Esophagus muscularis mucosa (tissue), 4 donors: Measurements from ENCODE around the gene KASH5. TPM values are rescaled to one million over a fixed set of nuclear protein-coding genes. Genes with fewer than 3 reads are reported as not detected.
"Not testable (repeated sequence)": the region's sequence is repeated elsewhere in the genome, so short reads cannot be mapped to it uniquely, and the experiment has no call there.

ENCODE experiments used
- DNase-seq: peaks from one replicate; pipeline ENCODE4 v3.0.0-alpha.2; 2017; ENCODE audit errors: extremely low spot score
- H3K27ac ChIP-seq, 4 donors: fragments of 200-600 bp; sonication (generic); replicated peaks in 1 of 4; 1 replicate in 3 of 4; 2 replicates in 1 of 4; pipeline ENCODE4 v1.5.1; 2016 to 2019; ENCODE audit warnings: mild to moderate bottlenecking in 1 of 4
- H3K27me3 ChIP-seq, 4 donors: fragments of 200-600 bp; sonication (generic); one replicate each; pipeline versions ENCODE4 v1.5.1 to v1.6.0; 2016 to 2019
- H3K36me3 ChIP-seq, 4 donors: fragments of 200-600 bp; sonication (generic); one replicate each; pipeline ENCODE4 v1.5.1; 2016 to 2019
- H3K4me1 ChIP-seq, 4 donors: fragments of 200-600 bp; sonication (generic); one replicate each; pipeline ENCODE4 v1.5.1; 2016 to 2019
- H3K4me3 ChIP-seq, 4 donors: fragments of 200-600 bp; sonication (generic); 1 replicate in 2 of 4; 2 replicates in 2 of 4; pipeline ENCODE4 v1.5.1; 2016 to 2019; ENCODE audit warnings: mild to moderate bottlenecking in 4 of 4, moderate library complexity in 1 of 4
- H3K9me3 ChIP-seq, 4 donors: fragments of 200-600 bp; sonication (generic); 1 replicate in 3 of 4; 2 replicates in 1 of 4; pipeline ENCODE4 v1.5.1; 2016 to 2019
- EP300 ChIP-seq: sonication (generic); formaldehyde crosslinking; IDR thresholded peaks from one replicate; pipeline ENCODE4 v1.6.1; 2017; ENCODE audit warnings: antibody characterized with exemption
- POLR2A ChIP-seq: fragments of 450-650 bp; IDR thresholded peaks from one replicate; pipeline ENCODE4 v1.6.1; 2017; ENCODE audit warnings: antibody characterized with exemption, moderate library complexity, mild to moderate bottlenecking, low read depth
- POLR2AphosphoS5 ChIP-seq, 2 donors: sonication (generic); formaldehyde crosslinking; IDR thresholded peaks; one replicate each; pipeline ENCODE4 v1.6.1; 2017; ENCODE audit warnings: antibody characterized with exemption in 2 of 2
- WGBS: methylation state at CpG from one replicate; pipeline ENCODE4 v1.1.5; 2018; 5-methylcytosine and 5-hydroxymethylcytosine counted together
- intact Hi-C: fragments of 100-400 bp; cut with DNase I; formaldehyde crosslinking; loops from one replicate; pipeline ENCODE4 v1.15.1; 2023
- total RNA-seq, 4 donors: library from RNA; depleted of rRNA; stranded (reverse); fragments of >200 nt; gene quantifications; one replicate each; pipeline versions ENCODE4 v1.1.0 to v1.2.1, GENCODE V29; 2016
- TF ChIP-seq, protein P1 (sequence below), 3 experiments: fragments of 200-600 bp in 2 of 3; fragments of 450-650 bp in 1 of 3; sonication (generic) in 2 of 3; IDR thresholded peaks; one replicate each; pipeline ENCODE4 v1.5.1; 2017 to 2019; ENCODE audit warnings: antibody characterized with exemption in 3 of 3, mild to moderate bottlenecking in 2 of 3, moderate library complexity in 1 of 3

KASH5 gene
- total RNA-seq, 4 donors from 2014 or later: not detected

DNA sequence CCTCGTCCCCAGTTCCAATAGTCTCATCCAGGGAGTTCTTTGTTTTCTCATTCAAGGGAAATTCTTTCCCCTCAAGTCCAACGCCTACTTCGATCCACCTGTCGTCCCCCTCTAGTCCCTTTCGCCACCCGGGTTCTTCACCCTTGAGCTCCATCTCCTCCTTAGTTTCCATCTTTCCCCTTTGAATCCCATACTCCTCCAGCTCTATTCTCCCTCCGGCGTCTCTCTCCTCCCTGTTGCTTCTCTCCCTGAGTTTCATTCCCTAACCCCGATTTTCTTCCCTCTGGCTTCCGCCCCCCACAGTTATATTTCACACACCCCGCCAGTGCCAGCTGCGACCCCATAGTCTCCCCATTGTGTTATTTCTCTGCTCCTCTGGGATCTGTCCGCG, 53.9 kb downstream of the KASH5 start:
- WGBS: 20% methylated on average over 14 of the region's 14 CpGs
- intact Hi-C loops: loop anchor here (2.0 to 5.0 kb wide), 3 partner anchors 77 to 215 kb away; no protein-coding TSS in a partner anchor

DNA sequence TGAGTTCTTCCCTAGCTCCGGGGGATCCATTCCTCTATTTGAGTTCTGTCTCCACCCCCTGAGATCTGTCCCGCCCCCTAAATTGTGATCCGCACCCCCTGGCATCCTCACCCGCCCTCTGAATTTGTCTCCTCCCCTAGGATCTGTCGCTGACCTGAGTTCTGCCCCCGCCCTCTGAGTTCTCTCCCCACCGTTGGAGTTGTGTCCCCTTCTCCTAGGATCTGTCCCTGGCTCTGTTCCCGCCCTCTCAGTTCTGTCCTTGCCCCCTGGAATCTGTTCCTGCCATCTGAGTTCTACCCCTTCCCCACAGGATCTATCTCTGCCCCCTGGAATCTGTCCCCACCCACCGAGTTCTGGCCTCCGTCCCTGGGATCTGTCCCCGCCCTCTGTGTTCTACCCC, 54.3 kb downstream of the KASH5 start:
- WGBS: 7% methylated on average over 11 of the region's 11 CpGs
- TF ChIP-seq POLR2AphosphoS5 (IDR thresholded peaks at IDR 0.05) (no peak), EP300 (no peak), POLR2A (no peak)
- TF ChIP-seq, protein P1, sequence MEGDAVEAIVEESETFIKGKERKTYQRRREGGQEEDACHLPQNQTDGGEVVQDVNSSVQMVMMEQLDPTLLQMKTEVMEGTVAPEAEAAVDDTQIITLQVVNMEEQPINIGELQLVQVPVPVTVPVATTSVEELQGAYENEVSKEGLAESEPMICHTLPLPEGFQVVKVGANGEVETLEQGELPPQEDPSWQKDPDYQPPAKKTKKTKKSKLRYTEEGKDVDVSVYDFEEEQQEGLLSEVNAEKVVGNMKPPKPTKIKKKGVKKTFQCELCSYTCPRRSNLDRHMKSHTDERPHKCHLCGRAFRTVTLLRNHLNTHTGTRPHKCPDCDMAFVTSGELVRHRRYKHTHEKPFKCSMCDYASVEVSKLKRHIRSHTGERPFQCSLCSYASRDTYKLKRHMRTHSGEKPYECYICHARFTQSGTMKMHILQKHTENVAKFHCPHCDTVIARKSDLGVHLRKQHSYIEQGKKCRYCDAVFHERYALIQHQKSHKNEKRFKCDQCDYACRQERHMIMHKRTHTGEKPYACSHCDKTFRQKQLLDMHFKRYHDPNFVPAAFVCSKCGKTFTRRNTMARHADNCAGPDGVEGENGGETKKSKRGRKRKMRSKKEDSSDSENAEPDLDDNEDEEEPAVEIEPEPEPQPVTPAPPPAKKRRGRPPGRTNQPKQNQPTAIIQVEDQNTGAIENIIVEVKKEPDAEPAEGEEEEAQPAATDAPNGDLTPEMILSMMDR (IDR thresholded peaks at IDR 0.05): no peak
- H3K27ac ChIP-seq: peak overlapping the region; percentile 71 to 90 (median 76)
- H3K36me3 ChIP-seq: peaks cover 0 to 14% (median 8%) of the 10 kb centered on the region in 4 donors
- no peaks in the 10 kb centered on the region for H3K9me3 ChIP-seq
- intact Hi-C loops: loop anchor here (5.0 kb wide), 2 partner anchors 175 to 215 kb away; no protein-coding TSS in a partner anchor
- peaks cover 0 to 58% (median 31%) of the 10 kb centered on the region in 4 donors for H3K27me3 ChIP-seq
- peak overlapping the region; percentile 58 to 84 (median 64) for H3K4me3 ChIP-seq
- H3K4me1 ChIP-seq: peaks cover 17 to 41% (median 32%) of the 10 kb centered on the region in 4 donors
- DNase-seq: no peak

More for the DNA sequence above, 53.9 kb downstream of the KASH5 start:
- peaks cover 0 to 62% (median 35%) of the 10 kb centered on the region in 4 donors for H3K27me3 ChIP-seq
- no peak for DNase-seq
- no peaks in the 10 kb centered on the region for H3K9me3 ChIP-seq
- H3K36me3 ChIP-seq: peaks cover 0 to 10% (median 5%) of the 10 kb centered on the region in 4 donors
- H3K27ac ChIP-seq: peak overlapping the region; percentile 71 to 90 (median 76)
- TF ChIP-seq EP300 (no peak), POLR2A (no peak), POLR2AphosphoS5 (IDR thresholded peaks at IDR 0.05) (no peak)
- TF ChIP-seq, protein P1 (IDR thresholded peaks at IDR 0.05): no peak
- H3K4me3 ChIP-seq: peak overlapping the region; percentile 58 to 84 (median 64)
- peaks cover 17 to 41% (median 31%) of the 10 kb centered on the region in 4 donors for H3K4me1 ChIP-seq

DNA sequence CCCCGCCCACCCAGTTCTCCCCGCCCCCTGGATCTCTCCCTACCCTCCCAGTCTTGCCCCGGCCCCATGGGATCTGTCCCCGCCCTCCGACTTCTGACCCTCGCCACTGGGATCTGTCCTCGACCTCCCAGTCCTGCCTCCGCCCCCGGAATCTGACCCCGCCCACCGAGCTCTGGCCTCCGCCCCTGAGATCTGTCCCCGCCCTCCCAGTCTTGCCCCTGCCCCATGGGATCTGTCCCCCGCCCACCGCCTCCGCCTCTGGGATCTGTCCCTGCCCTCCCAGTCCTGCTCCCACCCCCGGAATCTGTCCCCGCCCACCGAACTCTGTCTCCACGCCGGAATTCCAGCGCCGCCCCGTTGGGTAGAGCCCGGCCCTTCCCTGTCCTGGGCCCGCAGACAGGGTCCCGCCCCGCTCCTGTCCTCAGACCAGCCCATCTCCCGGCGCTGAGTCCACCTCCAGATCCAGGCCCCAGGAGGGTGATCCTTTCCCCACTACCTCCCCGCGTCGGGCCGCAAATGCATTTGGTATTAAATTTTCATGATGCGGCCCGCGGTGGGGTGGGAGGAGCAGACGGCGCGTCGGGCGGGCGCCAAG, 54.8 kb downstream of the KASH5 start:
- no peaks in the 10 kb centered on the region for H3K9me3 ChIP-seq
- peaks cover 17 to 46% (median 35%) of the 10 kb centered on the region in 4 donors for H3K4me1 ChIP-seq
- peak overlapping the region; percentile 71 to 90 (median 76) for H3K27ac ChIP-seq
- H3K36me3 ChIP-seq: peaks cover 0 to 19% (median 10%) of the 10 kb centered on the region in 4 donors
- WGBS: 0% methylated on average over 14 of the region's 43 CpGs
- peak; percentile 98 for DNase-seq
- H3K4me3 ChIP-seq: peak overlapping the region; percentile 58 to 84 (median 64)
- intact Hi-C loops: loop anchor here (1.0 to 5.0 kb wide), 3 partner anchors 51 to 216 kb away; no protein-coding TSS in a partner anchor
- TF ChIP-seq POLR2A: no peak
- TF ChIP-seq POLR2AphosphoS5 (IDR thresholded peaks at IDR 0.05): peak in 1 of 2 donors; percentile 38
- no peak for TF ChIP-seq EP300
- TF ChIP-seq, protein P1 (IDR thresholded peaks at IDR 0.05): no peak
- peaks cover 0 to 53% (median 28%) of the 10 kb centered on the region in 4 donors for H3K27me3 ChIP-seq

DNA sequence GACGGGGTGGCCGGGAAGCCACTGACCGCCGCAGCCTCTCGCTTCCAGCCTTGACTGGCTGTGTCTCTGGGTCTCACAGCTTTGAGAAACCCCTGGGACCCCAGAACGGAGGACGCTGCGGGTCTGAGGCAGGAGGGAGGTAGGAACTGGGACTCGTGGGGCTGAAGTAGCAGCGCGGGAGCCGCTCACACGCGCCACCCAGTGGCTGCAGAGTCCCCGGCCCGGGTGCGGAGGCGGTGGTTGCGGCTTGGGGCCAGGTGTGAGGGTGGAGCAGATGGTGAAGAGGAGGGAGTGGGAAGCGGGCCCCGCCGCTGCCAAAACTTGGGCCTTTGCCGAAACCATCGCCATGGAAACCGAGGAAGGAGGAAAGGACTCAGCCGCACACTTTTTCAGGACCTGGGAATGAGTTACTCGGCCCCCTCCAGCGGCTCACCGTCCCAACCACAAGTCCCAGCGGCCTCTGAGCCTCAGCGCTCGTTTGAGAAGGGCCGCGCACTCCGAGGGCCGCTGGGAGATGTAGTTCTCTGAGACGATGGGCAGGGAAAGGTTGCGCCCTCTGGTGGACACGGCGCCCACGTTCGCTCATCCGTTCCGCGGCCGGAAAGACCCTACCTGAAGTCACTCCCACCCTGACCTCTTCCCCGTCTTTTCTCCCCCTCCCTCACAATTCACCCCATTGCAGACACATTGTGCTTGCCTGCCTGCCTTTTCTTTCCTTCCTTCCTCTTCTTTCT, 55.5 kb downstream of the KASH5 start:
- intact Hi-C loops: loop anchor here (1.0 to 5.0 kb wide), 3 partner anchors 51 to 216 kb away; no protein-coding TSS in a partner anchor
- under 1% methylated on average over 24 of the region's 47 CpGs for WGBS
- no peaks in the 10 kb centered on the region for H3K9me3 ChIP-seq
- peaks cover 0 to 46% (median 25%) of the 10 kb centered on the region in 4 donors for H3K27me3 ChIP-seq
- H3K4me1 ChIP-seq: peaks cover 17 to 53% (median 37%) of the 10 kb centered on the region in 4 donors
- peak; percentile 98 for DNase-seq
- no peak for TF ChIP-seq EP300
- no peak for TF ChIP-seq POLR2A
- TF ChIP-seq, protein P1 (IDR thresholded peaks at IDR 0.05): peak; percentile 74 to 86 (median 75)
- peak; percentile 53 to 75 for TF ChIP-seq POLR2AphosphoS5 (IDR thresholded peaks at IDR 0.05)
- peak overlapping the region; percentile 71 to 90 (median 76) for H3K27ac ChIP-seq
- peaks cover 0 to 26% (median 14%) of the 10 kb centered on the region in 4 donors for H3K36me3 ChIP-seq
- peak overlapping the region; percentile 58 to 84 (median 64) for H3K4me3 ChIP-seq

DNA sequence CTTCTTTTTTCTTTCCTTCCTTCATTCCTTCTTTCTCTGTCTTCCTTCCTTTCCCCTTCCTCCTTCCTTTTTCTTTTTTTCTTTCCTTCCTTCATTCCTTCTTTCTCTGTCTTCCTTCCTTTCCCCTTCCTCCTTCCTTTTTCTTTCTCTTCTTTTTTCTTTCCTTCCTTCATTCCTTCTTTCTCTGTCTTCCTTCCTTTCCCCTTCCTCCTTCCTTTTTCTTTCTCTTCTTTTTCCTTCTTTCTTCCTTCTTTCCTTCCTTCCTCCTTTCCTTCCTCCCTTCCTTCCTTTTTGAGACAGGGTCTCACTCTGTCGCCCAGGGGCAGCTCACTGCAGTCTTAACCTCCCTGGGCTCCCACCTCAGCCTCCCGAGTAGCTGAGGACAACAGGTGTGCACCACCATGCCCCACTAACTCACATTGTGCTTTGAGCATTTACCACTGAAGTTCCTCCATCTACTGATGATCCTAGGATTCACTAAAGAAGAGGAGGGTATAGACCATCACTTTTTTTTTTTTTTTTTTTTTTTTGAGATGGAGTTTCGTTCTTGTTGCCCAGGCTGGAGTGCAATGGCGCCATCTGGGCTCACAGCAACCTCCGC, 56.2 kb downstream of the KASH5 start:
- intact Hi-C loops: loop anchor here (5.0 kb wide), 2 partner anchors 177 to 217 kb away; no protein-coding TSS in a partner anchor
- not testable (repeated sequence) for H3K4me3 ChIP-seq
- WGBS: 55% methylated on average over 3 of the region's 5 CpGs

More for the DNA sequence above, 56.2 kb downstream of the KASH5 start:
- DNase-seq, H3K9me3 ChIP-seq: not testable (repeated sequence)
- Histone ChIP-seq H3K36me3 (peaks cover 5 to 32% (median 19%) of the 10 kb centered on the region in 4 donors), H3K4me1 (peaks cover 17 to 53% (median 37%) of the 10 kb centered on the region in 4 donors), H3K27me3 (peaks cover 0 to 40% (median 22%) of the 10 kb centered on the region in 4 donors), H3K27ac (peak overlapping the region in 2 of 4 donors; percentile 71 to 76)
